GM18520 (cell line): ENCODE data around the gene SORCS2.

Experiments used
- ATAC-seq: cut with Tn5 transposase; IDR thresholded peaks from one replicate; pipeline ENCODE4 v1.9.1; 2021; ENCODE audit not compliant: unreplicated experiment

SORCS2 gene

DNA sequence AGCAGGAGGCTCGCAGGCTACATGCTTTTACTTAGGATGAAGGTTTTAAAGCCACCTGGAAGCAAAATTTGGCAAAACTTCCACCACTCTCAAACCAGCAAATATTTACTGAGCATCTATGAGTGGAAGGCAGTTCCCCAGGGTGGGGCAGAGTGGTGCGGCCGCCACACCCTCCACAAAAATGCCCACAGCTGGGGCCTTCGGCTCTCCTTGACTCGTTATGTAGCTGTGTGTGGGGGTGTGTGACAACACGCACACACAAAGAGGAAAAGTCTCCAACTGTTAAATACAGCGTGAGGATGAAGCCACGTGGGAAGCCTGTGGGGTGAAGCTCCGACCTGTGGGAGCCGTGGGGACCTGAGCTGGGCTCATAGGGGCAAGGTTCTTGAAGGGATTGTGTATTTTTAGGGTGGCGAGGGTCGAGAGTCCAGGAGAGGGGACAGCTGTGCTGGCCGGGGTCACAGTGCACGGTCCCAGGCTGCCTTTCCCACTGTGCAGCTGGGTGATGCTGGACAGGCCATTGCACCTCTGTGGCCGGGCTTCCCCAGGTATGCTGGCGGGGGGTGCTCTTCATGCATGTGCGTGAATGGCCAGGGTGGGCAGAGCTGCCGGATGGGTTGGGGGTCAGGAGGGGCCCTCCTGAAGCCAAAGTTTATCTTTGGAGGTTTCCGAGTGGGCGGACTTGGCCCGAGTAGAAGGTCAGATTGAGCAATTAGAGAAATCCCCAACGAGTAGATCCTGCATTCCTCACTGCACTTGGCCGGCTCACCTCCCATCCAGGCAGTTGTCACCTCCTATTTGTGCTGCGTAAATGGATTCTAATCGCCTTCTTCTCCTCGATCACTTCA, 25.4 kb downstream of the SORCS2 start:
- no peak for ATAC-seq

DNA sequence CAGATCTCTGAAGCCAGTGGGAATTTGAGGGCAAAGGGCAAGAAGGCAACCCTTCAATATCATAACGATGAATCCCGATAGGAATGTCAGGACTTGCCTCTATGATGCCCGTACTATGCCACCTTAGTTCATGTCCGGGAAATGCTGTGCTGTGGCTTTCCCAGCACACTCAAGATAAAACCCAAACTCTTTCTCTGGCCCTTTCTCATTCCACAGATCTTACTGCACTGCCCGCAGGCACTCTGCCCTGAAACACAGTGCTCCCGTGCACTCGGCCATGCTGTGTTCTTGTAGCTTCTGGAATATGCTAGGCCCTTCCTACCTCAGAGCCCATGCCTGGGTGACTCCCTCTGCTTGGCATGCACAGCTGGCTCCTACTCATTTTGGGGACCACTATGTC, 26.3 kb downstream of the SORCS2 start:
- ATAC-seq, result no peak

DNA sequence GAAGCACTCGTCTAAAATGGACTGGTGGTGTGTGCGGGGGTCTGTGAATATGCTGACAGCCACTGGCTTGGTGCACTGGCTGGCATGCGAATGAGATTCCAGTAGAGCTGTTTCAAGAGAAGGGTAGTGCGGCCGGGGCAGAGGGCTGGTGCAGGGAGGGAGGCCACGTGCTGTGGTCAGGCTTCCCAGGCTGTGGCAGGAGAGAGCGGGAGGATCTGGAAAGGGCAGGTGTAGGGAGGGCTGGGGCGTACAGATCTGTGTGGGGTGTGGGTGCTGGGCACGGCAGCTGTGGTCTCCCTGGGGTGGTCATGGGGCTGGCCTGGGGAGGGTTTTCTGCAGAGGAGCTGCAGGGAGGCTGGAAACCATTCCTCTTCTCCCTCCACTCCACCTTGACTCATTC, 30.2 kb downstream of the SORCS2 start:
- ATAC-seq, result no peak

DNA sequence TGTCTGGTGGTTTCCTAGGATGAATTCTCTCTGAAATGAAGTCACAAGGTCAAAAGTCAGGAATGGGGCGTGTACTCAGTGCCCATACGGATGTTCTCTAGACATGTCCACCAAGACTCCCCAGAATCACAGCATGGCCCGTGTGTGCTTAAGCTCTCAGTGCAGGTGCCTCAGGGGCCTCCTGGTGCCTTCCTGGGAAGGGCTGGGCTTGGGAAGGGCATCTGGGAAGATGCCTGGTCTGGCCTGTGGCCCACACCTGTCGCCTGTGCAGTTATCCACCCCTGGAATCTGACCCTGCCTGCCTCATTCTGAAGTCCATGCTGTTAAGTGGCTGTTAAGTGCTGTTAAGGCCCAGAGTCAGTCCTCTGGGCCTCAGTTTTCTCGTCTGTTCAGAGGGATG, 31.2 kb downstream of the SORCS2 start:
- ATAC-seq, result no peak

DNA sequence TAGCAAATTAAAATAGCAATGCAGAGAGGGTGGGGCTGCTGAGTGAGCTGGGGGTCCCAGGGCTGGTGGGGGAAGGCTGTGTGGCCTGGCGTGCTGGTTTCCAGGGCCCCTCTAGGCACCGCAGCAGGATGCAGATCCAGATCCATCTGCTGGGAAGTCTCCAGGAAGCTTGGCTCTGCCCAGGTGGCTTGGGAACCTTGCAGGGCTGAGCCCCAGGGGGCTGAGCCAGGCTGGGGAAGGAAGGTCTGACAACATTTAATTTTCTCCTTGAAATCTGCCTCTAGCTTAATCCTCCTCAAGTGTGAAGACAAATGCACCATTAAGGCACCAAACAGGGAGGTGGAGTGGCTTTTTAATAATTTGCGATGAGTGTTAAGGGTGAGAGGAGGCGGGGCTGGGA, 31.7 kb downstream of the SORCS2 start:
- ATAC-seq, result no peak

DNA sequence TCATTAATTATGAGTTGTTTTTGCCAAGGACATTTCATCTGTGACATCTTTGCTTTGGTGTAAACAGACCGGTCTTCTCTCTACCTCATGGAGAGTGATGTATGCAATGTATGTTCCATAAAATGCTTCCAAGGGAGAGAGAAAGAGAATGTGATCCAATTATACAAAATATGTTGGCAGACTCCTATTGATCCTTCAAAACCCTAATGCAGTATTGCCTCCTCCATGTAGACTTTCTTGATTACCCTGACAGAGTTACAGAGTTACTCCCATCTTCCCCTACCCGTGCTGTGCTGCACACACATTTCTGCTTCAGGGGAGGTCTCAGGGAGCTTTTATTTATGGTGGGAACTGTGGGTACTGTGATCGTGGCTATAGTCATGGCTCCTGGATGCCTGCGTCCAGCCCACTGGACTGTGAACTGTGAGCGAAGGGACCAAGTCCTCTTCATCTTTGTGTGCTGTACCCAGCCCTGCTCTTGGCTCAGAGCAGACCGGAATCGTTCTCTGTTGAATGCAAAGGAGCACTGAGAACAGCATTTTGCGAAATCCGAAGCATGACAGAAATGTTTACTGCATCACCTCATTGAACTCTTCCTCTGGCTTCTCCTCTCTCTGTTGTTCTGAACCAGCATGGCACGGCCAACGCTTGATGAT, 32.7 kb downstream of the SORCS2 start:
- ATAC-seq, result no peak

DNA sequence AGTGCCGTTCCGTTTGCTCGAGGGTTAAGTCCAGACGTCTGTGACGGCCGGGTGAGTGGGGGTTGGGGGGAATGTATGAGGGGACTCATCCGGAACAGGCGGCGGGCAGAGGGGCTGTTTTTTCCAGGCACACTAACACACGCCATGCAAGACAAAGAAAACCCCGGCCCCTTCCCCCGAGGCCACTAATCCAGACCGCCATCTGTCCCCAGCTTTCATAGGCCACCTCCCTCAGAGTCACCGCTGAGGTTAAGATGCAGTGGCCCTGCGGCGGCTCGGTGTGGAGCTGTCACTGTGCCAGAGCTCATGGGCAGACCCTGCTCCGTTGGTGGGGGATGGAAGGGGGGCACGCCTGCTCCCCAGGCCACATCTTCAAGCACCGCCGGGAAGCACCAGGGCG, 34.1 kb downstream of the SORCS2 start:
- no peak for ATAC-seq

DNA sequence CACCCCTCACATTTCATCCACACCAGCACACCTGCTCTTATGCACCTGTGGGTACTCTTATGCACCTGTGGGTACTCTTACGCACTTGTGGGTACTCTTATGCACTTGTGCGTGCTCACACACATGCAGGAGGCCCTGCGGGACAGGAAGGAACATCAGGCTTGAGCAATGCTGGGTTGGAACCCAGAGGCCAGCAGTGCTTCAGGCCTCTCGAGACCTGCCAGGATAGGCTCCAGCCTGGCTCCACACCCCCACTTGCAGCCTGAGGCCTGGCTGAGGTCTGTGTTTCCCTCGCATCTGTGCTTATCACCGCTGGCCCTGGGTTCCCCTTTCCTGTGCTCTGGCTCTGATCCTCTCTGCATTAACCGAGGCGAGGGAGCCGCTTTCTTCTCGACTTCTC, 34.7 kb downstream of the SORCS2 start:
- no peak for ATAC-seq

DNA sequence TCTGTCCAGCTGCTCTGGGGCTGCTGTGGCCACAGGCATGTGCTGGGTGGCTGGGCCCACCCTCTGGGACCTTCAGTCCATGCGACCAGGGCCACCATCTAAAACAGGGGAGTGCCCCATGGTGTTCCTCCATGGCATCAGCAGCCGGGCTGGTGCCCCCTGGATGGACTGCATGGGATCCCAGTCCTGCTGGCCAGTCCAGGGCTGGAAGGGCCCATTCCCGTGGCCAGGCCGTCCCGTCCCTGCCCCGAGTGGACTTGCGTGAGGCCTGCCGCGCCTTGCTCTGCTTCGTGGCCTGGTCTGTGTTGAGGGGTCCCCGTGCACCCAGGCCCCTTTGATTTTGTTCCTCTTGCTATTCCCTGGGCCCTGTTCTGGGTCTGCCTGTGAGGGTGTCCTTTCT, 36.4 kb downstream of the SORCS2 start:
- no peak for ATAC-seq

DNA sequence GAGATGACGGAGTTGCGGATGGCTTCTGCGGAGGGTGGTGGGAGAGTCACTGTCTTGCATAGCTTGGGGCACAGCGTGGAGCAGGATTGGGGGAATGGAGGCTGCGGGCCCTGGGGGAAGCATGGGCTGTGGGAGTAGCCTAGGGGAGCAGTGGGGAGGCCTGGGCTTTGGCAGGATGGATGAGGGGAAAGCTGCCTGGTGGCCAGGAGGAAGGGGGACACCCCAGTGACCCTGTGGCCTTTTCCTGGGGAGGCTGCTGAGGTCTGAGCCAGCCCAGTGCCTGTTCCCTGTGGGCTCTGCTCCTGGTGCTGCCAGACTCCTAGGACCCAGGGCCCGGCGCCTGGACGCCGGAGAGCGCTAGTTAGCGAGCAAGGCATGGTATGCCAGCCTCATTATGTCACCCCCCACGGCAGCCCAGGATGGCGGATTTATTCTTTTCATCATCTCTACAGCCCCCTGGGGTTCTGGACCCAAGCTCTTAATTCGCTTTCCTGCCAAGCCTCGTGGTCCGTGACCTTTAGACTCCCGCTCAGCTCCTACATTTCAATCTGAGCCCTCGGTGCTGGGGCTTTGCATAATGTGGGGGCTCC, 39.8 kb downstream of the SORCS2 start:
- no peak for ATAC-seq

DNA sequence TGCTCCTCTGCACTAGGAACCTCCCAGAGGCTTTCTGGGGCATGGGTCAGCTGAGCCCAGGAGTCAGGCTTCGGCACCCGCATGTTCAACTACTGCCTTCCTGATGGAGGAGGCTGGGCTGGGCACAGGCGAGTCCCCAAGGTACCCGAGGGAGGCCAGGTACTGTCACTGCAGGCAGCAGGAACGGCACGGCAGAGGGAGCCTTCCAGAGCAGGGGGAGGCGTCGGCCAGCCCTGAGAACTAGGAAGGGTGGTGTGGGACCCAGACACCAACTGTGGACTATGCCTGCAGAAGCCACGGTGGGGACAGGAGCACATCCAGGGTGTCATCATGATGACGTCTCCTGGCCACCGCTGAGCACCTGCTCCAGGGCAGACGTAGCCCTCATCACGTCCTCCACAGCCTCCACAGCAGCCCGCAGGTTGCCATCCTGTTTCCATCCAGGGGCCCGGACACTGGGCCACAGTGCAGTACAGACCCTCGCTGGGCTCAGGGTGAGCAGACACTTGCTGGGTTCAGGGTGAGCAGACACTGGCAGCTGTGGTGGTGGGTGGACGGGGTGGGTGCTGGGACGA, 40.8 kb downstream of the SORCS2 start:
- no peak for ATAC-seq

DNA sequence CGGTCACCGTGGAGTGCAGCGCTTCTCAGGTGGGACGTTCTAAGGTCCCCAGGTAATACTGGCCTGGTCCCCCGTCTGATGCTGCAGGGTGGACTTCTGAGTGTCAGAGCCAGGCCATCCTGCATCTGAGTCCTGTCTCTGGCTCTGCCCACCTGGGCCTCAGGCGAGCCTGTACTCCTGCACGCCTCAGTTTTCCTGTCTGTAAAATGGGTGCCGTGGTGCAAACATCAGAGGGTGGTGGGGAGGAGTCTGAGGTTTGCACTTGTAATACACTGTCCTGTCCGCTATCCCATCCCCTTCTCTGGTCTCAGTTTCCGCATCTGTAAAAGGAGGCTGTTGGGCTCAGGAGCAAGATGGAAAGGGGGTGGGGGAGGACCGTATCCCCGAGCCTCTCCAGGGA, 41.3 kb downstream of the SORCS2 start:
- ATAC-seq, result no peak

DNA sequence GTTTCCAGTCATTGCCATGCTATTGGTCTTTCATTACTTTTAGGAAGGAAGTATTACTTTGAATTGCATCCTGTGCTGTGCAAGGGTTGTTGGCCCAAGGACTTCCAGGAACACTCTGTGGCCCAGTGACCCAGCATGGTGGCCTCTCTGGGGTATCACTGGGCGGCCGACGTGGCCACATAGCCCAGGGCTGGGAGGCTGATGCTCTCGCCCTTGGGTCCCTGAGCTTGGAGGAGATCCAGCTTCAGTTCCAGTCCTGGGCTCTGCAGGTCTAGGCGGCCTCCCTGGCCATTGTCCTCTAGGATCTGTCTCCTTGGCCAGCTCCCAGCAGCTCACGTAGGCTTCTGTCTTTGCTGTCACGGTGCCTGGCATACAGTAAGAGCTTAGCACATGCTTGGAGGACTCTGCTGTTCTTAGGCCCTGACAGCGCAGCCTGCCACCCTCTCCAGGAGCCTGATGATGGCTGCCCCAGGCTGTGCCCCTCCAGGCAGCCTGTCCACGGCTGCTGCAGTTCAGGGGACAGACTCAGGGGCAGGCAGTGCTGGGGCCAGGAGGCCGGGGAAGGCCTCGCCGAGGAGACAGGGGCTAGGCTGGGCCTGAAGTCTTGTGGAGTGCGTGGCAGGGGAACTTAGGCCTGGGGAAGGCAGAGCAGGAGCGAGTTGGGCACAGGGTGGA, 42.2 kb downstream of the SORCS2 start:
- no peak for ATAC-seq

DNA sequence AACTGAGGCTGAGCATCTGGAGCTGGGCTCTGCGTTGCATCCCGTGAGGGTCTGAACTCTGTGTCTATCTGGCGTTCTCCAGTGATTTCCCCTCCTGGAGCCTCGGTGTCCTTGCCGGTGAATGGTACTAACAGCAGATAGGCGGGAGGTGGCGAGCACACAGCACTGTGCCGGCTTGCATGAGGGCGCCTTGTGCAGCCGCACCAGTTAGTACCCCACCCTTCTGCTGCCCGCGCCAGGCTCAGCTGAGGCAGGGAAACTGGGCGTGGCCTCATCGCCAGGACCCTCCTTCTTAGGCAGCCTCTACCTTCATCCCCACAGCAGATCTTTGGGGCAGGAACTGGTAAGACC, 42.7 kb downstream of the SORCS2 start:
- no peak for ATAC-seq

DNA sequence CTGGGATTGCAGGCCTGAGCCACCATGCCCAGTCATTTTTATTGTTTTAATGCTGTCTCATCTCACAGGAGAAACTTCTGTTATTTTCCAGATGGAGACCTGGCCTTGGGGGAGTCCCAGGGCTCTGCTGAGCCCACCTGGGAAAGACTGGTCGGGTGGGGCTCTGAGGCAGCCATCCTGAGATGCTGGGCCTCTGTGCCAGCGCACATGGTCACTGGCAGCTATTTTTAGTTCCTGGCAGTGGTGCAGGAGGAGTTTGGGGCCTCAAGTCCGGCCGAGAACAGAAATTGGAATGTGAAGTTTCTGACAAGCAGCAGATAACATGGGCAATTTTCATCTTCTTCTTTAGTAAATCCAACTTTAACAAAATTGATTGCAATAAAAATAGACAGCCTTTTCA, 44.5 kb downstream of the SORCS2 start:
- no peak for ATAC-seq

DNA sequence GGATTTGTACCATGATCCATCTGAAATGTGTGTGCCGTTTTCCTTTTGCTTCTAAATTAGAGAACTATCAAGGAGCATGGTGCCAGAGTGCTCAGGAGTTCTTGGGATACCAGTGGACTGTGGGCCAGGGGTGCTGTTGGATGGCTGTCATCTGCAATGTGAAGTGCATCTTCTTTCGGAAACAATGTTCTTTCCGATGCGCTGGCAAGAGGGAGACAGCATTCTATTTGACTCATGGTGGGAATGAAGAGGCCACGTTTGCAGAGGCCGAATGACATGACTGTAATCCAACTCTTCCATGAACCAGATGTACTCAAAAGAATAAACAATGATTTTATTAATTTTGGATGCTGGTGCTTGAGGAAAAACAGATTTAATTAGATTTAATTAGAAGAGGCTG, 45.5 kb downstream of the SORCS2 start:
- ATAC-seq, result no peak

DNA sequence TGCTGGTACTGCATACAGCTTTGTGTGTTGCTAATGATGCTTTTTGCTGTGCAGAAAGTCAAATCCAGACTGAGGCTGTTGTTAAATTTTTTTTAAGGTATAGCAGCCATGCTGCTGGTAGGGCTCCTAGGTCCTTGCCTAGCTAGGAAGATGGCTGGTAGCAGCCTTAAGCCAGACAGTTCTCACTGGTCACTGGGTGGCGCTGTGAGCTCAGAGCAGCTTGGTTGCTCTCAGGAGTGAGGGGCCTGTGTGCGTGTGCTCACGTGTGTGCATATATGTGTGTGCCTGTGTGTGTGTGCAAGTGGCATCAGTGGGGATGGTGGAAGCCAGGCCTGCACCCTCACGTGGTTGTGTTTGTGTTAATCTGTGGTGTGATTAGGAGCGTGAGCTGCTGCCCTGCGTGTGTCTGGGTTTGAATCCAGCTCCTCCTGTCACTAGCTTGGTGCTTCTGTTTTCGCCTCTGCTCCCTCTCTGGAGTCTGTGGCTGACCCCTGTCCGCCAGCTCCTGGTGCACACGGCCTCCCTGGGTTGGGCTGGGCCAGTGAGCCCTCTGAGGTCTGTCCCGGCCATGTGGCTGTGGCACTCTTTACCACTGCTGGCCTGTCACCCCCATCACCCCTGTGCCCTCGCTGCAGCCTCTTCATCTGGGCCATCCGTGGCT, 46.1 kb downstream of the SORCS2 start:
- no peak for ATAC-seq

DNA sequence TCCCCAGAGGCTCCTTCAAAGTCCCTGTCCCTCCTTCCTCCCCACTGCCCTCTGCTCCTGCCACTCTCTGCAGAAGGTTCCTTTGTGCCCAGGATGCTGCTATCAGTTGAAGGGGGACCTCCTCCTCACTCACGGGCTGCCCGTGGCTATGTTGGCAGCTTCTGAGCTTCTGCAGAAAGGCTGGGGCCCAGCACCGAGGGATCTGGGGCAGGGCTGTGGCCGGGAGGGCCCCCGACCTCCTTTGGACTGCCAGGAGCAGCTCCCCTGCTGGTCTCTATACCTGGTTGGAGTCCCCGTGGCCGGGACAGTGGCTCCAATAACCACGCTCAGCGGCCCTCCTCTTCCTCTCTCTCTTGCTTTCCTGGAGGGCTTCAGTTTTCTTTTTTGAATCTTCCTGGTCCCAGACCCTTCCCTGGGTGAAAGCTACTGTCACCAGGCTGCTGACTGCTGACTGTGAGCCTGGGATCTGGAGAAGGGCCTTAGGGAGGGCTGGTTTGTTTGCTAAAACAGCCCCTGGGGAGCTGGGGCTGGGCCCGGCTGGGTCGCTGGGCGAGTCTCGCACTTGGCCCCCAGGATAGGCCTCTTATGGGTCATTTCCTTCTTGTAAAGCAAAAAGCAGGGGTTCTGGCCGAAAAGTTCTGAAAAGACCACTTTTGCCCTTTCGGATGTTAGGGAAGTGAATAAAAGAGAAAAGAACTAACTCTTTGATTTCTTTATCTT, 46.9 kb downstream of the SORCS2 start:
- no peak for ATAC-seq

DNA sequence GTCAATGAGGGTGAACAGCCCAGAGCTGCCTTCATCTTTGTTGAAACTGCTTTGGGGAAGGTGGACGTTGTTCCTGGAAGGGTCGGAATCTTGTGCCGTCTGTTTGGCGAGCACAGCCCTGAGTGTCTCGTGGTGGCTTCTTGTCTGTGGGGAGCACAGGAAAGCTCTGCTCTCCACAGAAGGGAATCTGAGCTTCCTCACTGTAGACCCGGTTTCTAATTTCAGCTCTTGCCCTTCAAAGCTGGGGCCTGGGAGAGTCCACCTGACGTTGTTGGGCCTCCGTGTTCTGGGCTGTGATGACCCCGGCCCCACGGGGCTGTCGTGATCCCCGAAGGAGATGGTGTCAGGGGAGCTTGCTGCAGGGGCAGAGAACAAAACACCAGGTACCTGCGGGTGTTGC, 47.5 kb downstream of the SORCS2 start:
- no peak for ATAC-seq

DNA sequence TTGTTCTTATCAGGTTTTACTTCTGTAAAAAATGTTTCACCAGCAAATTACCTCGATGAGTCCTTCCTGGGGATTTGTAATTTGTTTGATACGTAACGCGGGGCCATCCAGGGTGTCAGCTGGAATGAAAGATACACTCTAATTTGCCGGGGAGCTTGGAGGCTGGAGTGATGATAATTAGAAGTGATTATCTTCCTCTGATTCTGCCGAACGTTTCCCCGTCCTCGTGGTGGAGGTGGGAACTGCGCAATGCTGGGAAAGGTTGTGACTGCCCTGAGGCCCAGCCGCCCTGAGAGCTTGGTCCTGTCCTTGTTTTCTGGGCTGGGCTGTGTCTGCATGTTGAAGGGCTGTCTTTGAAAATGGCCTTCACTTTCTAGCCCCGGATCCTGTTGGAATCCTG, 48.0 kb downstream of the SORCS2 start:
- ATAC-seq, result no peak
